GM12878 (cell line): ENCODE data around the gene PLPP7. TPM values are rescaled to one million over a fixed set of nuclear protein-coding genes. Genes with fewer than 3 reads are reported as not detected.
A peak's percentile ranks its signal among the peaks of the same experiment; 100 is the strongest.

Experiments used
- ATAC-seq: fragments of 200-7000 bp; cut with Tn5 transposase; 3 replicates; pipeline ENCODE4 v1.9.1; 2020; ENCODE audit warnings: mild to moderate bottlenecking, moderate library complexity
- BruUV-seq: library from RNA; stranded (reverse); fragments of 400-500 nt; replicated peaks from 2 replicates; lab custom pipeline; 2021; lab: Mats Ljungman, UMichigan
- CTCF ChIA-PET: fragments of 300-600 bp; sonication (Branson Sonifier 250); formaldehyde crosslinking; extraction: SDS; loops from one replicate; lab custom pipeline; 2021; ENCODE audit warnings: inconsistent platforms; lab: Yijun Ruan, JAX
- POLR2A ChIA-PET: fragments of 350-600 bp; formaldehyde crosslinking; extraction: SDS; loops from one replicate; lab custom pipeline; 2021; ENCODE audit warnings: inconsistent platforms; lab: Charles Lee
- RAD21 ChIA-PET: fragments of 300-600 bp; sonication (Branson Sonifier 250); formaldehyde crosslinking; loops from one replicate; lab custom pipeline; 2023; ENCODE audit warnings: antibody characterized with exemption; ENCODE audit not compliant: unreplicated experiment; lab: Charles Lee
- SMC1A ChIA-PET: fragments of 300-600 bp; sonication (Branson Sonifier 250); formaldehyde crosslinking; loops from one replicate; lab custom pipeline; 2023; ENCODE audit not compliant: unreplicated experiment, uncharacterized antibody; lab: Charles Lee
- DNase-seq: peaks from one replicate; pipeline ENCODE4 v3.0.0-alpha.2; 2011; ENCODE audit warnings: low read depth, low spot score
- FAIRE-seq: peaks from 3 replicates; lab custom pipeline; 2011; peaks lifted over from hg19 to GRCh38; lab: Jason Lieb, UNC
- H2AFZ ChIP-seq: 2 replicates; pipeline ENCODE4 v1.6.0; 2011; ENCODE audit warnings: low read depth, low read length, control low read depth; ENCODE audit not compliant: control insufficient read depth
- H3K27ac ChIP-seq: 2 replicates; pipeline ENCODE4 v1.5.1; 2011; ENCODE audit warnings: control low read depth; ENCODE audit not compliant: control insufficient read depth, insufficient read depth
- H3K27me3 ChIP-seq, 2 experiments: replicated peaks in 1 of 2; 2 replicates each; pipeline versions ENCODE4 v1.6.0 to v1.6.1; 2011; ENCODE audit warnings: low read length in 1 of 2; ENCODE audit not compliant: control insufficient read depth in 2 of 2, insufficient read depth in 2 of 2
- H3K36me3 ChIP-seq, 2 experiments: 2 replicates each; pipeline ENCODE4 v1.5.1; 2011; ENCODE audit warnings: low read length in 1 of 2; ENCODE audit not compliant: control insufficient read depth in 2 of 2, insufficient read depth in 2 of 2
- H3K4me1 ChIP-seq: 2 replicates; pipeline ENCODE4 v1.6.1; 2011; ENCODE audit warnings: mild to moderate bottlenecking, low read length, moderate library complexity, mixed read lengths; ENCODE audit not compliant: control insufficient read depth, insufficient read depth
- H3K4me2 ChIP-seq: 2 replicates; pipeline ENCODE4 v1.6.0; 2011; ENCODE audit warnings: control low read depth; ENCODE audit not compliant: control insufficient read depth, insufficient read depth
- H3K4me3 ChIP-seq: fragments of 200-600 bp; sonication (generic); 2 replicates; pipeline ENCODE4 v1.5.1; 2016
- H3K79me2 ChIP-seq: 2 replicates; pipeline ENCODE4 v1.6.0; 2011; ENCODE audit warnings: low read length; ENCODE audit not compliant: control insufficient read depth, insufficient read depth
- H3K9ac ChIP-seq: 2 replicates; pipeline ENCODE4 v1.8.0; 2011; ENCODE audit warnings: low read length, control low read depth, mixed read lengths; ENCODE audit not compliant: control insufficient read depth, insufficient read depth
- H3K9me3 ChIP-seq: replicated peaks from 3 replicates; pipeline ENCODE4 v1.5.1; 2011; ENCODE audit warnings: mild to moderate bottlenecking, low read length; ENCODE audit not compliant: control insufficient read depth, insufficient read depth
- H4K20me1 ChIP-seq: 2 replicates; pipeline ENCODE4 v1.6.0; 2011; ENCODE audit not compliant: control insufficient read depth, insufficient read depth
- IRF4 ChIP-seq: IDR thresholded peaks from 2 replicates; pipeline ENCODE4 v1.6.1; 2011; ENCODE audit warnings: low read depth, low read length
- JUND ChIP-seq: IDR thresholded peaks from 2 replicates; pipeline ENCODE4 v1.6.1; 2012; ENCODE audit warnings: low read depth, mild to moderate bottlenecking, low read length, improper control_type of control experiment, moderate library complexity
- TCF3 ChIP-seq: IDR thresholded peaks from 2 replicates; pipeline ENCODE4 v1.6.1; 2012; ENCODE audit warnings: low read depth, mild to moderate bottlenecking, low read length, borderline replicate concordance; ENCODE audit not compliant: insufficient read depth
- ZBTB33 ChIP-seq: fragments of 450-650 bp; IDR thresholded peaks from 2 replicates; pipeline ENCODE4 v1.6.1; 2017; ENCODE audit warnings: mild to moderate bottlenecking
- WGBS: methylation state at CpG from one replicate; pipeline ENCODE4 v1.1.6; 2016; ENCODE audit warnings: low lambda C conversion rate; ENCODE audit not compliant: insufficient replicate concordance, insufficient coverage; ENCODE audit errors: missing lambda C conversion rate; 5-methylcytosine and 5-hydroxymethylcytosine counted together
- in situ Hi-C: fragments of 300-500 bp; cut with MboI; formaldehyde crosslinking; loops from 9 replicates; pipeline ENCODE4 v1.14.3; 2018; ENCODE audit warnings: mixed read lengths
- intact Hi-C: fragments of 100-400 bp; cut with micrococcal nuclease; formaldehyde crosslinking; loops from one replicate; pipeline ENCODE4 v1.14.2; 2022; ENCODE audit not compliant: unreplicated experiment
- polyA plus RNA-seq, 11 experiments: library from polyadenylated mRNA; depleted of rRNA in 4 of 11; unstranded in 6 of 11; stranded (reverse) in 5 of 11; fragments of >200 nt; fragmentation: Nextera tagmentation in 4 of 11; fragmentation: Illumina TruSeq in 1 of 11; extraction: Ambion mirVana in 4 of 11; extraction: Trizol in 1 of 11; gene quantifications; 1 replicate in 1 of 11; 2 replicates in 10 of 11; pipeline versions ENCODE4 v1.2.1 to v1.2.3, GENCODE V29; 2011 to 2016; ENCODE audit warnings: inconsistent platforms in 2 of 11, missing spikeins in 2 of 11, low read depth in 1 of 11
- total RNA-seq, 4 experiments: library from RNA; depleted of rRNA in 3 of 4; stranded (reverse); fragments of >200 nt in 3 of 4; fragmentation: Illumina TruSeq in 1 of 4; extraction: Trizol in 1 of 4; gene quantifications; 2 replicates each; pipeline versions ENCODE4 v1.2.1 to v1.2.3, GENCODE V29; 2013 to 2021

Gene PLPP7
- total and polyA plus RNA-seq, 10 of the 15 experiments (the other 5 are each of a cell fraction or from before 2014, with no cell fraction given): 0.05 to 1.0 (median 0.40) TPM; not detected in 3

- ChIA-PET RAD21 (interaction anchor here (0.6 to 9.6 kb wide), 5 partner anchors 8 to 131 kb away, joined by 3 to 181 read pairs (median 6); partner anchors contain the start of gene FAM78A), SMC1A (interaction anchor here (1.0 to 7.8 kb wide), 5 partner anchors 9 to 78 kb away, joined by 3 to 154 read pairs (median 3); partner anchors contain the start of gene FAM78A), CTCF (interaction anchor here (0.6 to 11.0 kb wide), 6 partner anchors 17 to 78 kb away, joined by 3 to 151 read pairs (median 6); partner anchors contain the start of gene FAM78A), POLR2A (interaction anchor here (0.6 to 13.4 kb wide), 6 partner anchors 8 to 379 kb away, joined by 3 to 267 read pairs (median 3); partner anchors contain the start of gene FAM78A)
- Histone ChIP-seq H3K9ac (peak overlapping the region; percentile 65), H3K4me2 (peak overlapping the region; percentile 92), H3K9me3 (no peaks in the 10 kb centered on the region), H4K20me1 (no peaks in the 10 kb centered on the region), H3K79me2 (peaks cover 8% of the 10 kb centered on the region), H3K27ac (peak overlapping the region; percentile 98), H3K27me3 (no peaks in the 10 kb centered on the region), H2AFZ (peak overlapping the region; percentile 84), H3K4me1 (peaks cover 48% of the 10 kb centered on the region), H3K36me3 (peaks cover 14 to 20% of the 10 kb centered on the region in 2 experiments), H3K4me3 (peak overlapping the region; percentile 29; the same call in 1 of the 2 replicates)
- peak; percentile 7 for ATAC-seq
- WGBS: under 1% methylated on average over 8 of the region's 8 CpGs
- DNase-seq: no peak
- intact Hi-C loops: loop anchor here (1.0 kb wide), 1 partner anchor 18 kb away; no protein-coding TSS in a partner anchor
- in situ Hi-C loops: loop anchor here (25.0 kb wide), 2 partner anchors 1418 to 1882 kb away; partner anchors contain the start of genes C9orf78 and USP20
- TSS peak; percentile 69 for BruUV-seq
- peak; percentile 54 for FAIRE-seq
- 0 out of 2 replicates have a peak, but pooled peaks have one; percentile 10 for TF ChIP-seq IRF4
- no peak for TF ChIP-seq ZBTB33
- TF ChIP-seq TCF3: 0 out of 2 replicates have a peak, but pooled peaks have one; percentile 17
- no peak for TF ChIP-seq JUND
Measured at GRCh38 chr9:131255676-131256197, 33.8 kb upstream of the PLPP7 start.
